HCT116 (cell line): ENCODE data around the gene RFX2. TPM values are rescaled to one million over a fixed set of nuclear protein-coding genes. Genes with fewer than 3 reads are reported as not detected.

ENCODE experiments used
- ATAC-seq: fragments of 200-7000 bp; cut with Tn5 transposase; 2 replicates; pipeline ENCODE4 v1.9.1; 2020; ENCODE audit warnings: mild to moderate bottlenecking, moderate library complexity
- BruUV-seq: library from RNA; stranded (reverse); fragments of 400-500 nt; replicated peaks from 2 replicates; lab custom pipeline; 2021; lab: Mats Ljungman, UMichigan
- CTCF ChIA-PET: fragments of 300-600 bp; sonication (Branson Sonifier 250); formaldehyde crosslinking; loops from one replicate; lab custom pipeline; 2021; ENCODE audit warnings: antibody characterized with exemption; lab: Charles Lee
- POLR2A ChIA-PET: fragments of 300-600, 350-600 bp; sonication (Branson Sonifier 250); formaldehyde crosslinking; loops from one replicate; lab custom pipeline; 2021; ENCODE audit warnings: antibody characterized with exemption; lab: Charles Lee
- RAD21 ChIA-PET, 2 experiments: fragments of 300-600 bp; sonication (Branson Sonifier 250); formaldehyde crosslinking; loops; one replicate each; lab custom pipeline; 2023; ENCODE audit warnings: low total read pairs in 2 of 2; ENCODE audit not compliant: uncharacterized antibody in 2 of 2, unreplicated experiment in 2 of 2, low non-redundant PET in 1 of 2; lab: Charles Lee
- DNase-seq: peaks from one replicate; pipeline ENCODE4 v3.0.0-alpha.2; 2010; ENCODE audit warnings: low read depth, low spot score
- H2AFZ ChIP-seq: fragments of 200-600 bp; shearing (Covaris generic), sonication (generic); 2 replicates; pipeline ENCODE4 v1.6.1; 2017; ENCODE audit warnings: low read depth, mixed run types, mixed read lengths, antibody characterized with exemption, low read length; ENCODE audit not compliant: poor library complexity, severe bottlenecking
- H3K27ac ChIP-seq: 2 replicates; pipeline ENCODE4 v1.5.1; 2012; ENCODE audit warnings: low read depth, low read length
- H3K27me3 ChIP-seq: fragments of 200-600 bp; sonication (generic); 2 replicates; pipeline ENCODE4 v1.6.1; 2016; ENCODE audit warnings: mixed run types, low read length, mixed read lengths; ENCODE audit not compliant: insufficient read depth
- H3K36me3 ChIP-seq, 2 experiments: fragments of 200-500 bp in 1 of 2; fragments of 200-600 bp in 1 of 2; sonication (Bioruptor generic) in 1 of 2; sonication (generic) in 1 of 2; 2 replicates each; pipeline versions ENCODE4 v1.5.1 to v1.6.1; 2014 to 2016; ENCODE audit warnings: low read length in 2 of 2, inconsistent platforms in 1 of 2, mixed read lengths in 1 of 2, mixed run types in 1 of 2; ENCODE audit not compliant: insufficient read depth in 2 of 2, control insufficient read depth in 1 of 2
- H3K4me1 ChIP-seq, 2 experiments: fragments of 200-600 bp in 1 of 2; sonication (generic) in 1 of 2; 2 replicates each; pipeline versions ENCODE4 v1.5.1 to v1.6.1; 2012 to 2017; ENCODE audit warnings: low read length in 2 of 2, inconsistent platforms in 1 of 2, mild to moderate bottlenecking in 1 of 2, mixed read lengths in 1 of 2, mixed run types in 1 of 2, moderate library complexity in 1 of 2; ENCODE audit not compliant: insufficient read depth in 2 of 2, control insufficient read depth in 1 of 2
- H3K4me2 ChIP-seq: fragments of 200-600 bp; sonication (generic); 2 replicates; pipeline ENCODE4 v1.6.1; 2017; ENCODE audit warnings: mixed run types, low read length, mixed read lengths
- H3K4me3 ChIP-seq, 2 experiments: fragments of 200-600 bp in 1 of 2; sonication (generic) in 1 of 2; replicated peaks in 1 of 2; 2 replicates each; pipeline ENCODE4 v1.5.1; 2011 to 2016; ENCODE audit warnings: low read length in 2 of 2, control low read depth in 1 of 2, low read depth in 1 of 2, mild to moderate bottlenecking in 1 of 2, mixed read lengths in 1 of 2, mixed run types in 1 of 2
- H3K79me2 ChIP-seq: fragments of 200-600 bp; sonication (generic); 2 replicates; pipeline ENCODE4 v1.6.1; 2017; ENCODE audit warnings: mild to moderate bottlenecking, mixed run types, low read length, moderate library complexity, mixed read lengths; ENCODE audit not compliant: insufficient read depth
- H3K9ac ChIP-seq: fragments of 200-600 bp; sonication (generic); 2 replicates; pipeline ENCODE4 v1.6.1; 2016; ENCODE audit warnings: low read length, mixed read lengths
- H3K9me2 ChIP-seq: fragments of 200-600 bp; sonication (generic), shearing (Covaris generic); 2 replicates; pipeline ENCODE4 v1.6.1; 2017; ENCODE audit warnings: mixed run types, mild to moderate bottlenecking, moderate library complexity; ENCODE audit not compliant: insufficient read depth
- H3K9me3 ChIP-seq, 2 experiments: fragments of 200-500 bp in 1 of 2; fragments of 200-600 bp in 1 of 2; sonication (Bioruptor generic) in 1 of 2; sonication (generic) in 1 of 2; 2 replicates each; pipeline ENCODE4 v1.6.1; 2014 to 2017; ENCODE audit warnings: low read length in 2 of 2, mixed read lengths in 2 of 2, inconsistent platforms in 1 of 2, low read depth in 1 of 2, mild to moderate bottlenecking in 1 of 2, mixed run types in 1 of 2, moderate library complexity in 1 of 2; ENCODE audit not compliant: control insufficient read depth in 1 of 2, insufficient read depth in 1 of 2
- H4K20me1 ChIP-seq: fragments of 200-600 bp; sonication (generic), shearing (Covaris generic); 2 replicates; pipeline ENCODE4 v1.6.1; 2017; ENCODE audit warnings: mixed run types, mild to moderate bottlenecking, moderate library complexity; ENCODE audit not compliant: insufficient read depth
- CBX3 ChIP-seq: IDR thresholded peaks from 2 replicates; pipeline ENCODE4 v1.6.1; 2012; ENCODE audit warnings: low read depth
- CEBPB ChIP-seq: IDR thresholded peaks from 2 replicates; pipeline ENCODE4 v1.6.1; 2012; ENCODE audit warnings: low read depth
- ELF1 ChIP-seq: IDR thresholded peaks from 2 replicates; pipeline ENCODE4 v1.6.1; 2012; ENCODE audit warnings: low read depth, borderline replicate concordance
- JUND ChIP-seq: IDR thresholded peaks from 2 replicates; pipeline ENCODE4 v1.6.1; 2012
- RAD21 ChIP-seq: IDR thresholded peaks from 2 replicates; pipeline ENCODE4 v1.6.1; 2012; ENCODE audit warnings: low read depth, mild to moderate bottlenecking
- SP1 ChIP-seq: IDR thresholded peaks from 2 replicates; pipeline ENCODE4 v1.6.1; 2012; ENCODE audit warnings: low read depth
- TCF7L2 ChIP-seq: IDR thresholded peaks from 2 replicates; pipeline ENCODE4 v1.7.0; 2011; ENCODE audit warnings: borderline replicate concordance, inconsistent platforms; ENCODE audit not compliant: insufficient read depth, insufficient read length; ENCODE audit errors: extremely low read depth
- YY1 ChIP-seq: IDR thresholded peaks from 2 replicates; pipeline ENCODE4 v1.6.1; 2011; ENCODE audit warnings: low read length, low read depth, moderate library complexity, mild to moderate bottlenecking; ENCODE audit not compliant: insufficient replicate concordance; ENCODE audit errors: extremely low read depth
- ZFX ChIP-seq: fragments of 450-650 bp; IDR thresholded peaks from 2 replicates; pipeline ENCODE4 v1.6.1; 2017
- intact Hi-C: fragments of 100-400 bp; cut with micrococcal nuclease; formaldehyde crosslinking; loops from 2 replicates; pipeline ENCODE4 v1.10.0; 2022
- total RNA-seq: library from RNA; stranded (reverse); gene quantifications from one replicate; pipeline ENCODE4 v1.2.1, GENCODE V29; 2021; ENCODE audit not compliant: unreplicated experiment
- TF ChIP-seq, protein P1 (sequence below): IDR thresholded peaks from 2 replicates; pipeline ENCODE4 v1.6.1; 2012
- TF ChIP-seq, protein P2 (sequence below): IDR thresholded peaks from 2 replicates; pipeline ENCODE4 v1.6.1; 2012
- TF ChIP-seq, protein P3 (sequence below): IDR thresholded peaks from 2 replicates; pipeline ENCODE4 v1.6.1; 2011; ENCODE audit warnings: mild to moderate bottlenecking, low read length, moderate library complexity; ENCODE audit not compliant: insufficient replicate concordance; ENCODE audit errors: extremely low read depth
- TF ChIP-seq, protein P4 (sequence below), 3 experiments: fragments of 200-600 bp in 1 of 3; sonication (generic) in 1 of 3; IDR thresholded peaks in 2 of 3; conservative IDR thresholded peaks in 1 of 3; 2 replicates each; pipeline ENCODE4 v1.5.1; 2012 to 2017; ENCODE audit warnings: low read depth in 2 of 3, low read length in 2 of 3, antibody characterized with exemption in 1 of 3, borderline replicate concordance in 1 of 3, control low read depth in 1 of 3, mild to moderate bottlenecking in 1 of 3, mixed read lengths in 1 of 3, mixed run types in 1 of 3, moderate library complexity in 1 of 3; ENCODE audit not compliant: insufficient read depth in 1 of 3

Gene RFX2
- total RNA-seq, 1 experiment from 2014 or later = 13.7 TPM

DNA sequence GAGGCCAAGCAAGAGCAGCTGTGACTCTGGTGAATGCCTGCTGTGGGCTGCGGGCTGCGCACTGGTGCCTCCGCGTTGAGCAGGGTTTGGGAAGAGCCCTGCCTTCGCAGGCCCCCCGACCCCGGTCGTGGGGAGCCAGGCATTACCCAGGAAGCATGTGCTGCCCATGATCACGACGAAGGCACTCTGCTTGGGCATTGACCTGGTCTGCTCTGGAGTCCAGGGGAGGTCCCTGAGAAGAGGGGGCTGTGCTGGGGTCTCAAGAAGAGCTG lies 151.5 kb downstream of the RFX2 start:
- H3K4me1 ChIP-seq = peaks cover 0 to 2% of the 10 kb centered on the region in 2 experiments; a peak in 1 of 4 replicates
- H3K79me2 ChIP-seq = peaks cover 95% of the 10 kb centered on the region
- ChIA-PET CTCF (no interaction called here), POLR2A (no interaction called here), RAD21 (no interaction called here)
- H3K9me3 ChIP-seq = no peaks in the 10 kb centered on the region
- no peak overlapping the region for H3K4me2 ChIP-seq
- no peaks in the 10 kb centered on the region for H3K36me3 ChIP-seq
- H3K9me2 ChIP-seq = no peaks in the 10 kb centered on the region
- no peak overlapping the region for H3K4me3 ChIP-seq
- peaks cover 17% of the 10 kb centered on the region; the same call in 1 of the 2 replicates for H4K20me1 ChIP-seq
- H3K27me3 ChIP-seq = no peaks in the 10 kb centered on the region
- H3K27ac ChIP-seq = no peak overlapping the region
- DNase-seq (no peak), ATAC-seq (no peak)
- no peak overlapping the region for H2AFZ ChIP-seq
- BruUV-seq = no TSS peak
- no peak overlapping the region for H3K9ac ChIP-seq
- no peak for TF ChIP-seq ZFX
- no peak for TF ChIP-seq TCF7L2
- TF ChIP-seq CEBPB = no peak
- TF ChIP-seq, protein P1, sequence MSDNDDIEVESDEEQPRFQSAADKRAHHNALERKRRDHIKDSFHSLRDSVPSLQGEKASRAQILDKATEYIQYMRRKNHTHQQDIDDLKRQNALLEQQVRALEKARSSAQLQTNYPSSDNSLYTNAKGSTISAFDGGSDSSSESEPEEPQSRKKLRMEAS = no peak
- TF ChIP-seq, protein P2, sequence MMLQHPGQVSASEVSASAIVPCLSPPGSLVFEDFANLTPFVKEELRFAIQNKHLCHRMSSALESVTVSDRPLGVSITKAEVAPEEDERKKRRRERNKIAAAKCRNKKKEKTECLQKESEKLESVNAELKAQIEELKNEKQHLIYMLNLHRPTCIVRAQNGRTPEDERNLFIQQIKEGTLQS = no peak
- no peak for TF ChIP-seq JUND
- TF ChIP-seq, protein P3, sequence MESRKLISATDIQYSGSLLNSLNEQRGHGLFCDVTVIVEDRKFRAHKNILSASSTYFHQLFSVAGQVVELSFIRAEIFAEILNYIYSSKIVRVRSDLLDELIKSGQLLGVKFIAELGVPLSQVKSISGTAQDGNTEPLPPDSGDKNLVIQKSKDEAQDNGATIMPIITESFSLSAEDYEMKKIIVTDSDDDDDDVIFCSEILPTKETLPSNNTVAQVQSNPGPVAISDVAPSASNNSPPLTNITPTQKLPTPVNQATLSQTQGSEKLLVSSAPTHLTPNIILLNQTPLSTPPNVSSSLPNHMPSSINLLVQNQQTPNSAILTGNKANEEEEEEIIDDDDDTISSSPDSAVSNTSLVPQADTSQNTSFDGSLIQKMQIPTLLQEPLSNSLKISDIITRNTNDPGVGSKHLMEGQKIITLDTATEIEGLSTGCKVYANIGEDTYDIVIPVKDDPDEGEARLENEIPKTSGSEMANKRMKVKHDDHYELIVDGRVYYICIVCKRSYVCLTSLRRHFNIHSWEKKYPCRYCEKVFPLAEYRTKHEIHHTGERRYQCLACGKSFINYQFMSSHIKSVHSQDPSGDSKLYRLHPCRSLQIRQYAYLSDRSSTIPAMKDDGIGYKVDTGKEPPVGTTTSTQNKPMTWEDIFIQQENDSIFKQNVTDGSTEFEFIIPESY = no peak
- no peak for TF ChIP-seq ELF1
- no peak for TF ChIP-seq CBX3
- no peak for TF ChIP-seq YY1
- TF ChIP-seq, protein P4, sequence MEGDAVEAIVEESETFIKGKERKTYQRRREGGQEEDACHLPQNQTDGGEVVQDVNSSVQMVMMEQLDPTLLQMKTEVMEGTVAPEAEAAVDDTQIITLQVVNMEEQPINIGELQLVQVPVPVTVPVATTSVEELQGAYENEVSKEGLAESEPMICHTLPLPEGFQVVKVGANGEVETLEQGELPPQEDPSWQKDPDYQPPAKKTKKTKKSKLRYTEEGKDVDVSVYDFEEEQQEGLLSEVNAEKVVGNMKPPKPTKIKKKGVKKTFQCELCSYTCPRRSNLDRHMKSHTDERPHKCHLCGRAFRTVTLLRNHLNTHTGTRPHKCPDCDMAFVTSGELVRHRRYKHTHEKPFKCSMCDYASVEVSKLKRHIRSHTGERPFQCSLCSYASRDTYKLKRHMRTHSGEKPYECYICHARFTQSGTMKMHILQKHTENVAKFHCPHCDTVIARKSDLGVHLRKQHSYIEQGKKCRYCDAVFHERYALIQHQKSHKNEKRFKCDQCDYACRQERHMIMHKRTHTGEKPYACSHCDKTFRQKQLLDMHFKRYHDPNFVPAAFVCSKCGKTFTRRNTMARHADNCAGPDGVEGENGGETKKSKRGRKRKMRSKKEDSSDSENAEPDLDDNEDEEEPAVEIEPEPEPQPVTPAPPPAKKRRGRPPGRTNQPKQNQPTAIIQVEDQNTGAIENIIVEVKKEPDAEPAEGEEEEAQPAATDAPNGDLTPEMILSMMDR (IDR thresholded peaks at IDR 0.05 in 2 of 3, conservative IDR thresholded peaks at IDR 0.05 in 1 of 3; ENCODE audit: borderline replicate concordance in 1 of 3, insufficient read depth in 1 of 3, low read depth in 2 of 3, low read length in 2 of 3) = no peak
- no peak for TF ChIP-seq SP1
- TF ChIP-seq RAD21 = no peak
- intact Hi-C loops = no loop called here
